Activated T-helper 1 cell treated with anti-CD3 and anti-CD28 coated beads, Interleukin-12 subunit alpha, Interleukin-12 subunit beta, Interleukin-2, Interleukin-4 antibody, amounts not matched to agents 30 ng/mL and 10 ng/mL and 1 ng/mL, durations not matched to agents 14 hours and 24 hours and 36 hours (primary cell): Measurements from ENCODE around the gene ACTRT3. TPM values are rescaled to one million over a fixed set of nuclear protein-coding genes. Genes with fewer than 3 reads are reported as not detected.

Source experiments
- DNase-seq: peaks from one replicate; pipeline ENCODE4 v3.0.0; 2021; ENCODE audit warnings: low spot score
- H3K27ac Mint-ChIP-seq: one replicate; pipeline ENCODE4 v1.8.0; 2021; ENCODE audit warnings: mild to moderate bottlenecking, mixed read lengths
- H3K27me3 Mint-ChIP-seq: one replicate; pipeline ENCODE4 v1.8.0; 2022; ENCODE audit warnings: mild to moderate bottlenecking, moderate library complexity, mixed read lengths; ENCODE audit not compliant: insufficient read depth
- H3K36me3 Mint-ChIP-seq: one replicate; pipeline ENCODE4 v1.8.0; 2021; ENCODE audit warnings: low read depth, mixed read lengths
- H3K4me1 Mint-ChIP-seq: one replicate; pipeline ENCODE4 v1.8.0; 2021; ENCODE audit warnings: low read depth, mixed read lengths
- H3K4me3 Mint-ChIP-seq: one replicate; pipeline ENCODE4 v1.8.0; 2021; ENCODE audit warnings: mild to moderate bottlenecking, moderate library complexity, mixed read lengths
- H3K9me3 Mint-ChIP-seq: one replicate; pipeline ENCODE4 v1.8.0; 2021; ENCODE audit warnings: mixed read lengths
- intact Hi-C: fragments of 100-400 bp; cut with micrococcal nuclease; formaldehyde crosslinking; loops from one replicate; pipeline ENCODE4 v1.15.1; 2024
- total RNA-seq: library from RNA; stranded (reverse); gene quantifications from 2 replicates; pipeline ENCODE4 v1.2.3, GENCODE V29; 2022

Gene ACTRT3
- total RNA-seq, 1 donor from 2014 or later: 1.1 TPM

GRCh38 chr3:169790687-169791429 lies 21.5 kb upstream of the ACTRT3 start:
- DNase-seq: no peak
- Mint-ChIP-seq H3K4me1 (peaks cover 12% of the 10 kb centered on the region), H3K36me3 (peaks cover 41% of the 10 kb centered on the region), H3K4me3 (no peak overlapping the region), H3K27ac (no peak overlapping the region), H3K9me3 (no peaks in the 10 kb centered on the region), H3K27me3 (no peaks in the 10 kb centered on the region)
- intact Hi-C loops: no loop called here

- Mint-ChIP-seq H3K4me1 (peaks cover 12% of the 10 kb centered on the region), H3K27me3 (no peaks in the 10 kb centered on the region), H3K36me3 (peaks cover 45% of the 10 kb centered on the region), H3K9me3 (no peaks in the 10 kb centered on the region), H3K27ac (no peak overlapping the region), H3K4me3 (no peak overlapping the region)
- no peak for DNase-seq
- intact Hi-C loops: no loop called here
Measured at GRCh38 chr3:169790219-169790618, 20.9 kb upstream of the ACTRT3 start.

GRCh38 chr3:169787791-169788190 lies 18.4 kb upstream of the ACTRT3 start:
- Mint-ChIP-seq H3K36me3 (peaks cover 42% of the 10 kb centered on the region), H3K27me3 (no peaks in the 10 kb centered on the region), H3K4me1 (peaks cover 12% of the 10 kb centered on the region), H3K27ac (no peak overlapping the region), H3K4me3 (no peak overlapping the region), H3K9me3 (no peaks in the 10 kb centered on the region)
- intact Hi-C loops: no loop called here
- DNase-seq: no peak

GRCh38 chr3:169787120-169787519 lies 17.8 kb upstream of the ACTRT3 start:
- DNase-seq: no peak
- Mint-ChIP-seq H3K9me3 (no peaks in the 10 kb centered on the region), H3K4me1 (peaks cover 12% of the 10 kb centered on the region), H3K27me3 (no peaks in the 10 kb centered on the region), H3K27ac (no peak overlapping the region), H3K4me3 (no peak overlapping the region), H3K36me3 (peaks cover 41% of the 10 kb centered on the region)
- intact Hi-C loops: no loop called here

GRCh38 chr3:169781209-169781855 lies 12.0 kb upstream of the ACTRT3 start:
- H3K9me3 Mint-ChIP-seq: no peaks in the 10 kb centered on the region
- no peak for DNase-seq
- peak overlapping the region; percentile 41 for H3K27ac Mint-ChIP-seq
- H3K36me3 Mint-ChIP-seq: peaks cover 45% of the 10 kb centered on the region
- intact Hi-C loops: no loop called here
- H3K27me3 Mint-ChIP-seq: no peaks in the 10 kb centered on the region
- H3K4me3 Mint-ChIP-seq: no peak overlapping the region
- peaks cover 38% of the 10 kb centered on the region for H3K4me1 Mint-ChIP-seq

GRCh38 chr3:169780742-169781141 lies 11.4 kb upstream of the ACTRT3 start:
- Mint-ChIP-seq H3K36me3 (peaks cover 43% of the 10 kb centered on the region), H3K27ac (peak overlapping the region; percentile 41), H3K9me3 (no peaks in the 10 kb centered on the region), H3K27me3 (no peaks in the 10 kb centered on the region), H3K4me1 (peaks cover 44% of the 10 kb centered on the region), H3K4me3 (peak overlapping the region; percentile 34)
- DNase-seq: no peak
- intact Hi-C loops: no loop called here

GRCh38 chr3:169777822-169778221 lies 8.5 kb upstream of the ACTRT3 start:
- H3K4me1 Mint-ChIP-seq: peaks cover 67% of the 10 kb centered on the region
- intact Hi-C loops: no loop called here
- no peak for DNase-seq
- no peaks in the 10 kb centered on the region for H3K9me3 Mint-ChIP-seq
- no peaks in the 10 kb centered on the region for H3K27me3 Mint-ChIP-seq
- H3K4me3 Mint-ChIP-seq: no peak overlapping the region
- no peak overlapping the region for H3K27ac Mint-ChIP-seq
- H3K36me3 Mint-ChIP-seq: peaks cover 58% of the 10 kb centered on the region

GRCh38 chr3:169774186-169774585 lies 4.8 kb upstream of the ACTRT3 start:
- H3K4me3 Mint-ChIP-seq: peak overlapping the region; percentile 97
- intact Hi-C loops: loop anchor here (5.0 kb wide), 2 partner anchors 1133 to 1688 kb away; partner anchors contain the start of genes EIF5A2 and TNIK
- DNase-seq: no peak
- H3K36me3 Mint-ChIP-seq: peaks cover 35% of the 10 kb centered on the region
- H3K27me3 Mint-ChIP-seq: peaks cover 5% of the 10 kb centered on the region
- peak overlapping the region; percentile 99 for H3K27ac Mint-ChIP-seq
- peaks cover 63% of the 10 kb centered on the region for H3K4me1 Mint-ChIP-seq
- H3K9me3 Mint-ChIP-seq: no peaks in the 10 kb centered on the region

GRCh38 chr3:169772897-169773816 lies 3.8 kb upstream of the ACTRT3 start, which contains the start of gene MYNN:
Gene MYNN (plus strand): TSS chr3:169773396. CDS start chr3:169774296, 900 bp downstream.
- H3K9me3 Mint-ChIP-seq: no peaks in the 10 kb centered on the region
- DNase-seq: peak; percentile 91
- intact Hi-C loops: loop anchor here (1.0 to 5.0 kb wide), 9 partner anchors 8 to 1689 kb away; partner anchors contain the start of genes EIF5A2, PHC3, PRKCI and RPL22L1
- H3K4me3 Mint-ChIP-seq: peak within 1 kb of the TSS; percentile 97
- H3K36me3 Mint-ChIP-seq: peaks cover 30% of the 10 kb centered on the region
- H3K27ac Mint-ChIP-seq: peak within 1 kb of the TSS; percentile 99
- peaks cover 5% of the 10 kb centered on the region for H3K27me3 Mint-ChIP-seq
- H3K4me1 Mint-ChIP-seq: peaks cover 56% of the 10 kb centered on the region

- Mint-ChIP-seq H3K27ac (peak overlapping the region; percentile 99), H3K27me3 (peaks cover 5% of the 10 kb centered on the region), H3K4me3 (peak overlapping the region; percentile 97), H3K36me3 (peaks cover 26% of the 10 kb centered on the region), H3K9me3 (no peaks in the 10 kb centered on the region), H3K4me1 (peaks cover 56% of the 10 kb centered on the region)
- DNase-seq: no peak
- intact Hi-C loops: loop anchor here (1.0 to 5.0 kb wide), 7 partner anchors 14 to 1690 kb away; partner anchors contain the start of genes EIF5A2, PHC3, PRKCI and RPL22L1
Measured at GRCh38 chr3:169772305-169772896, 3.0 kb upstream of the ACTRT3 start.

GRCh38 chr3:169771497-169772304 lies 2.3 kb upstream of the ACTRT3 start:
- peak; percentile 64 for DNase-seq
- Mint-ChIP-seq H3K4me3 (peak overlapping the region; percentile 97), H3K27me3 (peaks cover 5% of the 10 kb centered on the region), H3K4me1 (peaks cover 49% of the 10 kb centered on the region), H3K9me3 (no peaks in the 10 kb centered on the region), H3K27ac (peak overlapping the region; percentile 99), H3K36me3 (peaks cover 21% of the 10 kb centered on the region)
- intact Hi-C loops: loop anchor here (1.0 to 5.0 kb wide), 7 partner anchors 13 to 1691 kb away; partner anchors contain the start of genes EIF5A2, PHC3, PRKCI and RPL22L1
